Forelimb muscle (tissue), 1 donor: ENCODE measurements around the gene GIMAP8. TPM values are rescaled to one million over a fixed set of nuclear protein-coding genes. Genes with fewer than 3 reads are reported as not detected.

ENCODE experiments used
- DNase-seq: peaks from one replicate; pipeline ENCODE4 v3.0.0-alpha.2; 2013; ENCODE audit warnings: low read depth
- polyA plus RNA-seq: library from polyadenylated mRNA; unstranded; fragments of 120-200 nt; gene quantifications from one replicate; pipeline ENCODE4 v1.2.1, GENCODE V29; 2013; ENCODE audit not compliant: insufficient read length

GIMAP8 gene
- polyA plus RNA-seq, 1 donor = 6.1 TPM

DNA sequence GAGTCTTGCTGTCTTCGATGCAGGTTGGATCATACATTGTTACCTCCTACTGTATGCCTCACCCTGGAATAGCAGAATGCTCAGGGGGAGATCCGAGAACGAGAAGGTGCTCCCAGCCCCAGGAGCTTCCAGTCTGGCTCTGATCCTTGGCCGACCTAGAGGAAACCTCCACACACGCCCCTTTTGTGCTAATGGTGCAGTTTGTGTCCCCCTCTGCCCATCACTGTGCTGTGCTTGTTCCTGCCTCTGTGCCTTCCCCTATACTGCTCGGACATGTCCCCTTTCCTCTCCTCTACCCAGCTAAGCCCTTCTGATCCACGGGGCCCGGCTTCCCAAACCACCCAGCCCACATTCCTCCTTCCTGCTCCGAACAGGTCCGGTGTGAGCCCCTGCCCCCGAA is 38.8 kb upstream of the GIMAP8 start:
- DNase-seq = no peak

DNA sequence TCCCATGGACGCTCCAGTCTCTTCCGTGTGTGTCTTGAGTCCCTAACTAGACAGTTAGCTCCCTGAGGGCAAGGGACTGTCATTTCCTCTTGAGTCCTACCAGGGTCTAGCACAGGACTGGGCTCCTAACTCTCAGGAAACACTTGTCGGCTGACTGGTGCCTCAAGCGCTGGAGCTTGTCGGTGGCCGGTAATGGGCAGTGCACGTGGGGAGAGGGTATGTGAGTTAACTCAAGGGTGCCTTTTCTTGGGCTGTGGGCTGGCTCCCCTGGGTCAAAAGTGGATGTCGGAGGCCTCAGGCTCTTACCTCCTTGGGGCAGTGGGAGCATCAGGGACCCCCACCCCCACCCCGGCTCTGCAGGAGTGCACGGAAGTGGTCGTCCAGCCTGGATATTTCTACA is 38.4 kb upstream of the GIMAP8 start:
- no peak for DNase-seq

- DNase-seq = no peak
Measured at GRCh38 chr7:150412518-150413488, 37.6 kb upstream of the GIMAP8 start.

DNA sequence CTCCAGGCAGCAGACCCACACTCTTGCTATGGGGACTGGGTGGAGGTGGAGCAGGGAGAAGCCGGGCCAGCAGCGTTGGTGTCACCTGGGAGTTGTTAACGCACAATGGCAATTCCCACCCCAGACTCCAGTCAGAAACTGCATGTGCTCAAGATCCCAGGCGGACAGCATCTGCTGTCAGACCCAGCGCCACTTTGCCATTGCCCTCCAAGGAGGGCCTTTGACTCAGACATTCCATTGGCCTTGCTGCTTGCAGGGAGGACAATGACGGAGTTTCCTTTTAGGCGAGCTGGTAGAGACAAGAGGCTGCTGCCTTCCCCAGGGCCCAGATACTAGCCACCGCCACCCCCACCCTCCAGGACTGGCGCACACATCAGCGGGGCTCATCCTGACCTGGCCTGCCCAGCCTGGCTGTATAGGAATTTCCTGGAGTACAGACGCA is 36.8 kb upstream of the GIMAP8 start:
- no peak for DNase-seq

GRCh38 chr7:150415161-150416153 is 35.0 kb upstream of the GIMAP8 start:
- DNase-seq = no peak

- DNase-seq = no peak
Measured at GRCh38 chr7:150417239-150417638, 33.2 kb upstream of the GIMAP8 start.

GRCh38 chr7:150417863-150418262 is 32.6 kb upstream of the GIMAP8 start:
- no peak for DNase-seq

GRCh38 chr7:150420242-150420641 is 30.2 kb upstream of the GIMAP8 start:
- DNase-seq = no peak

GRCh38 chr7:150420987-150421674 is 29.3 kb upstream of the GIMAP8 start:
- DNase-seq = no peak

- DNase-seq = no peak
Measured at GRCh38 chr7:150421831-150422230, 28.6 kb upstream of the GIMAP8 start.

- DNase-seq = no peak
Measured at GRCh38 chr7:150425670-150426069, 24.8 kb upstream of the GIMAP8 start.

DNA sequence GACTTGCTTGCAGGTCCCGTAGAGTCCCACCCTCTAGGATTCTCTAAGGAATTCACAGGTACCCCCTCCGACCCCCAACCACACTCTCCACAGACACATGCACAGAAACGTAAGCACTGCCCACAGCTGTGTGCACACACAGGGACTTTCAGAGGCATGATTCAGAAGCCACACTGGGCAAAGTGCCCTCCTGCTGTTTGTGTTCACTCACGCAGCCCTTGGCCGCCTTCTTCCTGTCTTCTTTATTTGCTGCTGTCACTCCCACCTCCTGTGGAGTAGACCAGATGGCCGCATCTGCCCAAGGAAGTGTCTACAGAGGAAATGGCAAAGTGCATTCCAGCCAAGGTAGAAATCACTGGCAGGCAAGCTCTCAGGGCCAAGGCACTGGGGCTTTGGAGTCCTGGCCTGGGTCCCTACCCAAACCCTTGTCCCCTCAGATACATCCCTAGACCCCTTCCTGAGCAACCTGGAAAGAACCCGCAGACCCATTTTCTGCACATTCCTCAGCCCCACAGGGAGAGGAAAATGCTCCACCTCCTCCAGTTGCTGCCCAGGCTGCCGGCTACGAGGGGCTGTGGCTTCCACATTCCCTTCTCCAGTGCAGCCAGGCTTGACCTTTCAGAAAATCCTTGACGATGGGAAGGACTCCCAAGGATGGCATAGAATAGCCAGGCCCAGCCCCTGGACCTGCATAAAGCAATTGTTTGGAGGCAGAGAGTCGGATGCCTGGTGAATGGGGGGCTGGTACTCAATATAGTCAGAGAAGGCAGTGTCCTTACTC is 21.6 kb upstream of the GIMAP8 start:
- no peak for DNase-seq

DNA sequence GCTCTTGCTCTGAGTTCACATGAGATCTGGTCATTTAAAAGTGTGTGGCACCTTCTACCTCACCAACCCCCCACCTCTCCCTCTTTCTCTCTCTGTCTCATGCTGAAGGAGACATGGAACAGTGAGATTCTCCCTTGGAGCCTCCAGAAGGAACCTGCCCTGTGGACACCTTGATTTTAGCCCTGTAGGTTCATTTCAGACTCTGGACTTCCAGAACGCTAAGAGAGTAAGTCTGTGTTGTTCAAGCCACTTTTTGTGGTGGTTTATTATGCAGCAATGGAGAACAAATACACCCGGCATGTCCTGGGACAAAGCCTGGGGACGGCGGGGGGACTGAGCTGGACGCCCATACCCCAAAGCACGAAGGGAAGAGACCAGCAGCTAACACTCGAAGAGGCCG is 20.7 kb upstream of the GIMAP8 start:
- DNase-seq = no peak

DNA sequence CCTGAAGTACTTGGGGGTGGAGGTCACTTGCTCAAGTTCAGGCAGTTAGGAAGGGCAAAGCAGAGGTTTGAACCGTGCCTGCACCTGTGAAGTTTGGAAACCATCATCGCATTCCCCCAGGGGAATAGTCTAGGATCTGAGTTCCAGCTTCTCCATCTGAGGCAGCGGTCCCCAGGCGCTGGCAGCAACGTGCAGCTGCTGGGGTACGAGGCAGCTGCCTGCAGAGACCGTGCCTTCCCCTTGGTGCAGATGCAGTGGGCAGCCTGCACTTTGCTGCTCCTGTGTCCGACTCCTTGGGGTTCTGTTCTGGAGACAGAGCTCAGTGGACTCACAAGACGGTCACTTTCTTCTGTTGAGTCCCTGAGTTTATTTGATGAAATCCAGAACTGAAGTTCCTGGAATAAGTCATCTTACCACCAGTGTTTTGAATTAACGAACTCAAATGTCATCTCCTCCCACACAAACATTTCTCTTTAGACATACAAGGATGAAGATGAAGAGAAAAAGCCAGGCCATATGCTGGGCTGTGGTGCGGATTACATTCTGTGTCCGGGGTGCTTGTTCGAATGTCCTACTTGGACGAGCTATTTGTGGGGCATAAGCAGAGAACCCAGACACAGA is 19.9 kb upstream of the GIMAP8 start:
- DNase-seq = no peak

- DNase-seq = no peak
Measured at GRCh38 chr7:150431839-150432658, 18.4 kb upstream of the GIMAP8 start.

- no peak for DNase-seq
Measured at GRCh38 chr7:150432915-150433892, 17.2 kb upstream of the GIMAP8 start.

- no peak for DNase-seq
Measured at GRCh38 chr7:150434240-150434639, 16.2 kb upstream of the GIMAP8 start.

GRCh38 chr7:150435047-150435389 is 15.4 kb upstream of the GIMAP8 start:
- DNase-seq = no peak
